ENCODE measurements around the gene ANKH. TPM values are rescaled to one million over a fixed set of nuclear protein-coding genes. Genes with fewer than 3 reads are reported as not detected.
"Not testable (repeated sequence)": the region's sequence is repeated elsewhere in the genome, so short reads cannot be mapped to it uniquely, and the experiment has no call there.

The ANKH gene
- total and polyA plus RNA-seq, 8 donors, result 3.6 to 115 (median 14.3) TPM

- no peak for TF ChIP-seq CTCF (IDR thresholded peaks at IDR 0.05)
- no peak for TF ChIP-seq POLR2A (IDR thresholded peaks at IDR 0.05)
- no peak for TF ChIP-seq POLR2AphosphoS5 (IDR thresholded peaks at IDR 0.05)
- TF ChIP-seq EP300 (IDR thresholded peaks at IDR 0.05), result no peak
- DNase-seq, result peak; percentile 39 to 48
- WGBS, 5 donors, result 40 to 70% (median 48%) methylated on average over 11 of the region's 11 CpGs
- Histone ChIP-seq H3K4me3 (no peak overlapping the region), H3K27ac (peak overlapping the region in 4 of 5 donors; percentile 30 to 64 (median 50)), H3K4me1 (peaks cover 0 to 17% (median 8%) of the 10 kb centered on the region in 4 donors), H3K27me3 (no peaks in the 10 kb centered on the region), H3K9me3 (no peaks in the 10 kb centered on the region), H3K36me3 (no peaks in the 10 kb centered on the region)
- intact Hi-C loops (cut with DNase I; ENCODE audit: low total_unique reads), result no loop called here
Measured at GRCh38 chr5:14809369-14810155, 62.0 kb downstream of the ANKH start.

- Histone ChIP-seq H3K36me3 (no peaks in the 10 kb centered on the region), H3K9me3 (no peaks in the 10 kb centered on the region), H3K27ac (no peak overlapping the region), H3K4me1 (peaks cover 0 to 17% (median 8%) of the 10 kb centered on the region in 4 donors), H3K4me3 (no peak overlapping the region), H3K27me3 (no peaks in the 10 kb centered on the region)
- TF ChIP-seq EP300 (IDR thresholded peaks at IDR 0.05) (no peak), CTCF (IDR thresholded peaks at IDR 0.05) (no peak), POLR2AphosphoS5 (IDR thresholded peaks at IDR 0.05) (no peak), POLR2A (IDR thresholded peaks at IDR 0.05) (no peak)
- DNase-seq, result no peak
- intact Hi-C loops (cut with DNase I; ENCODE audit: low total_unique reads), result no loop called here
- WGBS, 5 donors, result 88 to 96% (median 93%) methylated on average over 3 of the region's 3 CpGs
Measured at GRCh38 chr5:14807471-14807870, 64.1 kb downstream of the ANKH start.

GRCh38 chr5:14806456-14806855, 65.1 kb downstream of the ANKH start:
- no peaks in the 10 kb centered on the region for H3K36me3 ChIP-seq
- no peak for TF ChIP-seq EP300 (IDR thresholded peaks at IDR 0.05)
- no peak for TF ChIP-seq POLR2AphosphoS5 (IDR thresholded peaks at IDR 0.05)
- no peak for TF ChIP-seq CTCF (IDR thresholded peaks at IDR 0.05)
- no peak for TF ChIP-seq POLR2A (IDR thresholded peaks at IDR 0.05)
- intact Hi-C loops (cut with DNase I; ENCODE audit: low total_unique reads), result no loop called here
- no peaks in the 10 kb centered on the region for H3K27me3 ChIP-seq
- H3K9me3 ChIP-seq, result no peaks in the 10 kb centered on the region
- peaks cover 0 to 17% (median 8%) of the 10 kb centered on the region in 4 donors for H3K4me1 ChIP-seq
- H3K27ac ChIP-seq, result no peak overlapping the region
- WGBS, 5 donors, result 67 to 86% (median 79%) methylated on average over 7 of the region's 7 CpGs
- H3K4me3 ChIP-seq, result no peak overlapping the region
- peak in 1 of 2 donors; percentile 47 for DNase-seq

GRCh38 chr5:14802541-14802940, 69.0 kb downstream of the ANKH start:
- Histone ChIP-seq H3K27ac (no peak overlapping the region), H3K9me3 (no peaks in the 10 kb centered on the region), H3K4me3 (no peak overlapping the region), H3K4me1 (no peaks in the 10 kb centered on the region), H3K36me3 (no peaks in the 10 kb centered on the region), H3K27me3 (no peaks in the 10 kb centered on the region)
- no peak for TF ChIP-seq EP300 (IDR thresholded peaks at IDR 0.05)
- 79 to 97% (median 82%) methylated on average over 3 of the region's 3 CpGs for WGBS, 5 donors
- DNase-seq, result no peak
- intact Hi-C loops (cut with DNase I; ENCODE audit: low total_unique reads), result no loop called here

GRCh38 chr5:14801792-14802191, 69.8 kb downstream of the ANKH start:
- WGBS, 5 donors, result 69 to 86% (median 82%) methylated on average over 3 of the region's 3 CpGs
- intact Hi-C loops (cut with DNase I; ENCODE audit: low total_unique reads), result no loop called here
- no peak for TF ChIP-seq EP300 (IDR thresholded peaks at IDR 0.05)
- no peak for TF ChIP-seq POLR2AphosphoS5 (IDR thresholded peaks at IDR 0.05)
- TF ChIP-seq POLR2A (IDR thresholded peaks at IDR 0.05), result no peak
- TF ChIP-seq CTCF (IDR thresholded peaks at IDR 0.05), result no peak
- Histone ChIP-seq H3K36me3 (no peaks in the 10 kb centered on the region), H3K27me3 (no peaks in the 10 kb centered on the region), H3K27ac (no peak overlapping the region), H3K9me3 (no peaks in the 10 kb centered on the region), H3K4me3 (no peak overlapping the region), H3K4me1 (no peaks in the 10 kb centered on the region)
- DNase-seq, result no peak

GRCh38 chr5:14797385-14797784, 74.2 kb downstream of the ANKH start:
- H3K4me3 ChIP-seq; intact Hi-C loops (cut with DNase I; ENCODE audit: low total_unique reads); H3K36me3 ChIP-seq; DNase-seq; H3K27ac ChIP-seq; H3K9me3 ChIP-seq; H3K4me1 ChIP-seq; H3K27me3 ChIP-seq: not testable (repeated sequence)
- WGBS, 5 donors, result 83 to 97% (median 96%) methylated on average over 4 of the region's 4 CpGs
